ENCODE results near the gene RPN2.
"Not testable (repeated sequence)": the region's sequence is repeated elsewhere in the genome, so short reads cannot be mapped to it uniquely, and the experiment has no call there.

The RPN2 gene

DNA sequence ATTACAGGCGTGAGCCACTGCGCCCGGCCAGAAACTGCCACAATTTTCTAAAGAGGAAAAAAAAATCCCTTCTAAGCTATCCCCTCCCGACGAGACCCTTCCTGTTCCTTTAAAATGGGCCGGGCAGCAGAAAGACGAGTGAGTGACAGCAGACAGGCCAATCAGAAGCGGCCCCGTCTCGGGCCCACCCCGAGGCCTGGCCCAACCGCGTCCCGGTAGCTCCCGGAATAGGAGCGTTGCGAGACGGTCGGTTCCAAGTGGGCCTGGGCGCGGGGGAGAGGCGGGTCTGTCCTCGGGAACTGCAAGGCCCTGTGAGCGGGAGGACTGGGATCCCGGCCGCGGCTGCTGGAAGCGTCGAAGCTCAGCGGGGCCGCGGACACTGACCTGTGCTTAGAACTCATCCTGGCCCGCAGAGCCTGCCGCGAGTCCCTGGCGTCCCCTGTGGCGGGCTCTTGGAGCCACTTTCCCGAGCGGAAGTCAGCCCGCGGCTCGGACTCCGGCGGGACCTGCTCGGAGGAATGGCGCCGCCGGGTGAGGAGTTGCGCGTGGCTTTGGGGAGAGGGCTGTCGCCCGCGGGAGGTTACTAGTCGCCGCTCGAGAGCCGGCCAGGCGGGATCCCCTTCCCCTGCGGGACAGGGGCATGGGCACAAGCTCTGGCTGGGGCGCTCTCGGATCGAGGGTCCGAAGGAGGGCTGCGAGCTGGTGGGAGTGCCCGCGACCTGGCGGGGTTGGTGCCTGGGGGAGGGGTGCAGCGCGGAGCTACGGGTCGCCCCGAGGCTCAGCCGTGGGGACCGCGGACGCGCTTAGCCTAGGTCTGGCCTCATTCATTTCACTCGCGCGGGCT lies at the start of gene RPN2, which contains the start of gene MROH8:
RPN2 (plus strand) TSS at position 492 of the 844 bp plus-strand sequence; CDS start at position 519, 27 bp downstream.
MROH8 (minus strand) TSS at position 710 of the 844 bp plus-strand sequence.
- peak; percentile 99 for DNase-seq (ENCODE audit: low spot score)

DNA sequence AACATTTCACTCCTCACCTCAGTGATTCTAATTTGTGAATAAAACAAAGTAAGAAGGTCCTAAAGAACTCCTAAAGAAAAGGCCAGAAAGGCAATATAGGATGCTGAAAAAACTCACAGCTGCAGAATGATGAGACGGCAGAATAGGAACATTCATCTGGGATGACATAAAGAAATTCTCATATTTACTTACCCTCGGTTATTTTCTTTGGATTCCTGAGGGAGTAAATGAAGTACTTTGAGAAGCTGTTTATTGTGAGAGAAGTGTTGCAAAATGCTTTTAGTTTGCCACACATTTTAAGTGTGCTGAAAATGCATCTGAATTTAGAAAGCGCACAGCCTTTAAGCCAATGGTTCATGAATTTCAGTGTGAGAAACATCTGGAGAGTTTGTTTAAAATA lies 47.6 kb upstream of the RPN2 start:
- no peak for DNase-seq (ENCODE audit: low spot score)

DNA sequence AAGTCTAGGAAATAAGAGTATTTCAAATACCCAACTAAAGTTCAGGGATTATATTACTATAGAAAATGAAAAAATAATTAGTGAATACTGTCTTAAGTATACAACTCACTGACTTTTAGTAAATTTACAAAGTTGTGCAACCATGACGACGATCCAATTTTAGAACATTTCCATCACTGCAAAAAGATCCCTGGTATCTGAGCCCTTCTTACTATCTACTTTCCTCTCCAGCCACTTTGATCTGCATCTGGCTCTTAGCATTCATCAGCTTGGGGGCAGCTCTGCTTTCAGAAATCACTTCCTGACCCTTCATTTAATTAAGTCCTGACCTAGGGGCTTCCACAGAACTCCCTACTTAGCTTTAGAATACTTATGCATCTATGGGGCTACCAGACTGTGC lies 45.2 kb upstream of the RPN2 start:
- no peak for DNase-seq (ENCODE audit: low spot score)

DNA sequence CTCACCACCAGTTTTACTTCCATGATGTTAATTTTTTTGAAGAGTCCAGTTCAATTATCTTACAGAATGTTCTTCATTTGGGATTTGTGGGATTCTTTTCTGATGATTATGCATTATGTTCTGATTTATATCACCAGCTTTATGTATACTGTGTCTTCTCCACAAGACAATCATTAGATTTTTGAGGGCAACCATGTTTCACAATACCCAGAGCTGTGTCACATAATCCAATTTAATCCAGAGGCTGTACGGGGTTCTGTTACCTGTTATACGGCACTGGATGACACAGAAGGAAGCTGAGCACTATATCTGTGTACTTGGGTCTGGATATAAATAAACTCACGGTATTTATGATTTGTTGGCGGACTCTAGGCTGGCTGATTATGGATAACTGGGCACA lies 41.6 kb upstream of the RPN2 start:
- DNase-seq (ENCODE audit: low spot score), result no peak

DNA sequence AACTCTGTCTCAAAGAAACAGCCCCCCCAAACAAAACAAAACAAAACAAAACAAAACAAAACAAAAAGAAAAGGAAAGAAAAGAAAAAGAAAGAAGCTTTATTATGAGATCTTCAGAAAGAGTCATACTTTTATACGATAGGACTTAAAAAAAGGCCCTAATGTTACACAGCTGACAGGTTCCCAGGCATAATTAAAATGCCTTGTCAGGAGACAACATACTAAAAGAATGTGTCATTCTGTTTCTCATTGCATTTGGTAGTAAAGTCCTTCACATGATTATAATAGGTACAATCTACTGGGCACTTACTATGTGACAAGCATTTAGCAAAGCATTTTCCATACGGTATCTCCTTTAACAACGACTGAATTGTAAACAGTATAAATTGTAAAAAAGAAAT lies 36.4 kb upstream of the RPN2 start:
- no peak for DNase-seq (ENCODE audit: low spot score)

DNA sequence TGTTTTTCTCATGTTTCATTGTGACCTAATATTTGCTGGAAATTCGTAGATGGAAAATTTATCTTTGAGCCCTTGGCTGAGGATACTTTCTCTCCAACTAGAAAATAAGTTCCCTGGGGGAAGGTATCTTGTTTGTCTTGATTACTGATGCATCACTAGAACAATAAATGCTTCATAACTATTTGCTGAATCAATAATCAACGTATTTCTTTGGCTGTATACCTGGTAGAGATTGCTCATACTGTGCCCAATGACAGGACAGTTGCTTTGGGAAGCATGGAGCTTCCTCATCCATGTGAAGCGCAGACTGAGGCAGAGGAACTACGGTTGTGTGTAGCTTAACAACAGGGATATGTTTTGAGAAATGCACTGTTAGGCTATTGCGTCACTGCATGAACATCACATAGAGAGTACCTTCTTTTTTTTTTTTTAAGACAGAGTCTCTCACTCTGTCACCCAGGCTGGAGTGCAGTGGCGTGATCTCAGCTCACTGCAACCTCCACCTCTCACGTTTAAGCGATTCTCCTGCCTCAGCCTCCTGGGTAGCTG lies 34.2 kb upstream of the RPN2 start:
- DNase-seq (ENCODE audit: low spot score), result no peak

DNA sequence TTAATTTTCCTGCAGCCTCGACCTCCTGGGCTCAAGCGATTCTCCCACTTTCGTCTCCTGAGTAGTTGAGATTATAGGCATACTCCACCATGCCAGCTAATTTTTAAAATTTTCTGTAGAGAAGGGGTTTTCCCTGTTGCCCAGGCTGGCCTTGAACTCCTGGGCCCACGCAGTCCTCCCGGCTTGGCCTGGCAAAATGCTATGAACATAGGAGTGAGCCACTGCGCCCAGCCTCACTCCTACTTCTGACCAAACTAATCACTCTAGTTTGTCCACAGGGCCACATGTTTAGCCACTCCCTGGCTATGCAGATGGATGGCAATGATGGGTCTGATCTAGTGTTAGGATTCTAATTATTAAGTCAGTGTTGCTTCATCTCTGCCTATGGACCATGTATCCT lies 31.9 kb upstream of the RPN2 start:
- DNase-seq (ENCODE audit: low spot score), result no peak

DNA sequence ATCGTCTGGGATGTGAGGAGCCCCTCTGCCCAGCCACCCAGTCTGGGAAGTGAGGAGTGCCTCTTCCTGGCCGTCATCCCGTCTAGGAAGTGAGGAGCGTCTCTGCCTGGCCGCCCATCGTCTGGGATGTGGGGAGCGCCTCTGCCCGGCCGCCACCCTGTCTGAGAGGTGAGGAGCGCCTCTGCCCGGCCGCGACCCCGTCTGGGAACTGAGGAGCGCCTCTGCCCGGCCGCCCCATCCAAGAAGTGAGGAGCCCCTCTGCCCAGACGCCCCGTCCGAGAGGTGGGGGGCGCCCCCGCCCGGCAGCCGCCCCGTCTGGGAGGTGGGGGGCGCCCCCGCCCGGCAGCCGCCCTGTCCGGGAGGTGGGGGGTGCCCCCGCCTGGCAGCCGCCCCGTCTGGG lies 28.3 kb upstream of the RPN2 start:
- not testable (repeated sequence) for DNase-seq (ENCODE audit: low spot score)

DNA sequence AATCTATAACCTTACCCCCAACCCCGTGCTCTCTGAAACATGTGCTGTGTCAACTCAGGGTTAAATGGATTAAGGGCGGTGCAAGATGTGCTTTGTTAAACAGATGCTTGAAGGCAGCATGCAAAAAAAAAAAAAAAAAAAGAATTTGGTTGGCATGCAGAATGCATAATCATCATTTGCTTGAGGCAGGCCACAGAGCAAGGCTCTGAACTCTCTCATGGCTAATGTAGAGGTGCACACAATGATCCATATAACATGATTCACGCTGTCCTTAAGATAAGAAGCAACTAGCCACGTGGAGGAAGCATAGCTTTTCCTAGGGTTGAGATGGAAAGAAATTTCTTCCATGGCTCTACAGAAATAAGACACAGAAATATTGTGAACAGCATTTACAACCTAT lies 27.6 kb upstream of the RPN2 start:
- DNase-seq (ENCODE audit: low spot score), result no peak

DNA sequence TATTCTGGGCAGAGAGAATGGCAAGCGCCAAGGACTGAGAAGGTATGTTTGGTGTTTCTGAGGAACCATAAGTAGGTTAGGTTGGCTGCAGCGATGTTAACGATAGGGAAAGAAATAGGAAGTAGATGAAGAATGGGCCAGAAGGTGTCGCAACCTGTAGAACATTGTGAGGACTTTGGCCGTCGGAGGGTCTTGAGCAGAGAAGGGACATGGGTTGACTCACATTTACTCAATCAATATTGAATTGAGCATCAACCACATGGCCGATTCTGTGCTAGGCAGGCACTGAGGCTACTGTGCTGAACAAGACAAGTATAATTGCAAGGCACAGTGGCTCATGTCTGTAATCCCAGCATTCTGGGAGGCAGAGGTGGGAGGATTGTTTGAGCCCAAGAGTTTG lies 26.8 kb upstream of the RPN2 start:
- DNase-seq (ENCODE audit: low spot score), result no peak

DNA sequence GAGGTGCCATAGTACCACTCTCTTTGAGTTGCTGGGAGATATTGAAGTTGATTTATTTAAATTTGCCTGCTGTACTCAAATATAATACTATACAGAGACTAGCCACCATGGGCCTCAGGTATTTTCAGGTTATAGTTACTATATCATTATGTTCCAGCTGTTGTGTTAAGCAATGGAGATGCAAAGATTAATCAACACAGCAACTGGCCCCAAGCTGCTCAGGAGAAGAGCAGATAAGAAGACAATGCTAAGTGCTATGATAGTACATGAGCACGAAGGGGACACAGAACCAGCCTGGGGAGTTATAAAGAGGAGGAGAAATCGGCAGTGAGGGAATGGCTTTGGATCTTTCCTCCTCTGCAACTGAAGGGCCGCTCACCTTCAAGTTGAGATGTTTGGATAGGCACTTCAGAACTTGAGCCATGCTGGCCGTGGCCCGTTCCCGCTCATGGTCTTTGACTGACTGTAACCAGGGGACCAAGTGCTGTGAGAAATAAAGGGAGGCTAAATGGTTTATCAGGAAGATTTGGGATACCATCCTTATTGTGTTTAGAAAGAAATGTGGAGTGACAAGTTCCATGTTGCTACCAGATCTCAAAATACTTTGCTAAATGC lies 24.3 kb upstream of the RPN2 start:
- DNase-seq (ENCODE audit: low spot score), result no peak

DNA sequence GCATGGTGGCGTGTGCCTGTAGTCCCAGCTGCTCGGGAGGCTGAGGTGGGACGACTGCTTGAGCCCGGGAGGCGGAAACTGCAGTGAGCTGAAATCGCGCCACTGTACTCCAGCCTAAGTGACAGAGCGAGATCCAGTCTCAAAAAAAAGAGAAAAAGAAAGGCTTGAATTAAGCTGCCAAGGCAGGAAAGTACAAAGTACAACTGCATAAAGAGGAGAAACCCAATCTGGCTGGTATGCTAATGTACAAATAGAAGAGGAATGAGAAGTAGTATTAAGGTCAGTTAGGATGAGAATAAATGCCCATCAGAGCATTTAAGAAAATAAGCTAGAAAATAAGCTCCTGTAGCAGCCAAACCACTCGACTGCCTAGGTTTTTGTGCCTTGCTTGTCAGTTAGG lies 23.1 kb upstream of the RPN2 start:
- no peak for DNase-seq (ENCODE audit: low spot score)

DNA sequence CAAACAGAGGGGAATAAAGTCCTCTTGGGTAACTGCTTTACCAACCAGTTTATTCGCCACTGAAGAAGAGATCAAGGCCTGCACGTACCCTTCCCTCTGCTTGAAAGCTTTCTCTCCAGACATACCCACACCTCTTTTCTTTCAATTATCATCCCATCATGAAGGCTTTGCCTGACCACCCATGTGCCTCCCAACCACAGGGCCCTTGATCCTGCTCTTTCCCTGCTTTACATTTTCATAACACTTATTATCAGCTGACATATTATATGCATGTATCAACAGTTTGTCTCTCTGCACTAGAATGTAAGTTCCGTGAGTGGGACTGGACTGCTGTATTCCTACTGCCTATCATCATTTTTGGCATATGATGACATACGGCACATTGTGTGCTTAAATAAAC lies 20.9 kb upstream of the RPN2 start:
- no peak for DNase-seq (ENCODE audit: low spot score)

DNA sequence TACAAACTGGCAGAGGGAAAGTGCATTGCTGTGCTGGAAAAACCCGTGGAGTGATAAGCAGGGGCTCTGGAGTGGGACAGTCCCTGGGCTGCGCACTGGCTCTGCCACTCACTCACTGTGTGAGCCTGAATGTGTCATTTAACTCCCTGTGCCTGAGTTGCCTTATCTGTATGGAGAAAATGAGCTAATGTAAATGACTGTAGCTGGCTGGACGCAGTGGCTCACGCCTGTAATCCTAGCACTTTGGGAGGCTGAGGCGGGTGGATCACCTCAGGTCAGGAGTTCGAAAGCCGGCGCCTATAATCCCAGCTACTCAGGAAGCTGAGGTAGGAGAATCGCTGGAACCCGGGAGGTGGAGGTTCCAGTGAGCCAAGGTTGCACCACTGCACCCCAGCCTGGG lies 18.4 kb upstream of the RPN2 start:
- DNase-seq (ENCODE audit: low spot score), result no peak

DNA sequence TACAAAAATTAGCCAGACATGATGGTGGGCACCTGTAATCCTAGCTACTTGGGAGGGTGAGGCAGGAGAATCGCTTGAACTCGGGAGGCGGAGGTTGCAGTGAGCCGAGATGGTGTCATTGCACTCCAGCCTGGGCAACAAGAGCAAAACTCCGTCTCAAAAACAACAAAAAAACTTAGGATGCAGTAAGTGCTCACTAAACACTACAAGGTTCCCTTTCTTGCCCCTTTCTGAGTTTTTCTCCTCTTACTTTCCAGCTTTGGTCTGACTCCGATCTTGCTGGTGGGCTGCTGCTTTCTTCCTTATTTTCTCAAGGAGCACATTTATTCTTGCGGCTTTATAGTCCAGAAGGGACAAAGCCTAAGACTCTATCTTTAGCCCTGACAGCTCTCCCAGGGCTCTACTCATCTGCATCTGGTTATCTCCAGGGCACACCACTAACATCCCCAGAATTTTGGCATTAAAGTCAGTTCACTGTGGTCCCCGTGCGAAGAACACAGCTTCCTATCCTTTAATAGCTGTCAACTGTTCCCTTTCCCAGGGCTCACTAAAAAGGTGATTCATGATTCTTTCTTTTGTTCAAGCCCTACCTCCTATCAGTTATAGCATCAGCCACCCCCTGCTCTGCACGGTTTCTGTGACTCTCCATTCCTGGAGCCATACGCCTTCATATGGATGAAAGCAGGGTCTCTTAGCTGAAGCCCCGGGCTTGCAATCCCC lies 17.1 kb upstream of the RPN2 start:
- no peak for DNase-seq (ENCODE audit: low spot score)

DNA sequence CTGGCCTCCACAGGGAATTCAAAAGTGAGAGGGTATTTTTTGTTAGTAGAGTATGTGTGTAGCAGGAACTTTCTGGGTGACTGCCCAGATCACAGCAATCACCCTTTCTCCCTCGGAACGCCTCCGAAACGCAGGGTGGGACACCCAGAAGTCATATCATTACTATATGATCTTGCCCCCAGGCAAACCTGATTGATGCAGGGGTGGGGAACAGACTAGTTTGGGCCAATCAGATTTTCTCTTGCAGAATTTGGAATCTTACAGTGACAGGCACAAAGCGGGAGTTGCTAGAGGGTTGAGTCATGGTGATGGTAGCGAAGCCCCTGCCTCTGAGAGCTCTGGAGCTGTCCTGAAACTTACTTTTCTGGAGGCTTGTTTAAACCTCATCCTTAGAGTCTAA lies 16.5 kb upstream of the RPN2 start:
- DNase-seq (ENCODE audit: low spot score), result no peak

DNA sequence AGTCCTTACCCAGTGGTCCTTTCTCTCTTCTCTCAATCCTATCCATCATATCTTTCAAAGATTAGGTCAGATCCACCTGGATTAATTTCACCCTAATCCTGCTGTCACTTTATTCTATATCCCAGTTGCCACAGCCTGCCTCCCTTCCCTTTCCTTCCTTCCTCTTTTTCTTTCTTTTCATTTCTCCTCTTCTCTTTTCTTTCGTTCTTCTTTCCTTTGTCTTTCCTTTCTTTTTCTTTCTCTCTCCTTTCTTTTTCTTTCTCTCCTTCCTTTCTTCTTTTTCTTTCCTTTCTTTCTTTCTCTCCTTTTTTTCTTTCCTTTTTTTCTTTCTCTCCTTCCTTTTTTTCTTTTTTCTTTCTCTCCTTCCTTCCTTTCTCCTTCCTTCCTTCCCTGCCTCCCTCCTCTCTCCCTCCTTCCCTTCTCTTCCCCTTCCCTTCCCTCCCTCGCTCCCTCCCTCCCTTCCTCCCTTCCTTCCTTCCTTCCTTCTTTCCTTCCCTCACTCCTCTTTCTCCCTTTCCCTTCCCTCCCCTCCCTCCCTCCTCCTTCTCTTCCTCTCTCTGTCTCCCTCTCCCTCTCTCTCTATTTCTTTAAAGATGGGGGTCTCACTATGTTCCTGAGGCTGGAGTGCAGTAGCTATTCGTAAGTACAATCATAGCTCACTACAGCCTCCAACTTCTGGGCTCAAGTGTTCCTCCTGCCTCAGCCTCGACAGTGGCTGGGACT lies 15.1 kb upstream of the RPN2 start:
- DNase-seq (ENCODE audit: low spot score), result no peak

DNA sequence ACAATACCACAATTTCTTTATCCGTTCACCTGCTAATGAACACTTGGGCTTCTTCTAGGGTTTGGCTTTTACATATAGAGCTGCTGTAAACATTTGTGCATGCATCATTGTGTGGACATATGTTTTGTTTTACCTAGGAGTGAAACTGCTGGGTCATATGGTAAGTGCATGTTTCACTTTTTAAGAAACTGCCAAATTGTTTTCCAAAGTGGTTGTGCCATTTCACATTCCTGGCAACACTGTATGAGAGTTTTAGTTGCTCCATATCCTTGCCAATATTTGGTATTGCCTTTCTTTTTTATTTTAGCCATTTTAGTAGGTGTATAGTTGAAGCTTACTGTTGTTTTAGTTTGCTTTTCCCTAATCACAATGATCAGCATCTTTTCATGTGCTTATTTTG lies 14.1 kb upstream of the RPN2 start:
- DNase-seq (ENCODE audit: low spot score), result no peak

DNA sequence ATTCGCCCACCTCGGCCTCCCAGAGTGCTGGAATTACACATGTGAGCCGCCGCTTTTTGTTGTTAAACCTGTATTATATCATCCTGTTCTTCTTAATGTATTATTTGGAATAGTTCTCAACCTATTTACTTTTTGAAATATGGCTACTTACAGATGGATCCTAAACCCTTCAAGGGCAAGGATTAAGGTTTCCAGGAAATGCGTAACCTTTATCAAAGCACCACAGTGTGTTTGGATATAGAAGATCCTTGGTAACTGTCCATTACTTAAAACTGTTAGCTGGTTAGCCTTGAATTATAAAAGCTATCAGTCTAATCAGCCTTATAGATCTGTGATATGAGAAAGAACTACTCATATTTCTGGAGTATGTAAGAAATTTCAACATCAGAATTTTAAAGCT lies 12.3 kb upstream of the RPN2 start:
- DNase-seq (ENCODE audit: low spot score), result no peak

DNA sequence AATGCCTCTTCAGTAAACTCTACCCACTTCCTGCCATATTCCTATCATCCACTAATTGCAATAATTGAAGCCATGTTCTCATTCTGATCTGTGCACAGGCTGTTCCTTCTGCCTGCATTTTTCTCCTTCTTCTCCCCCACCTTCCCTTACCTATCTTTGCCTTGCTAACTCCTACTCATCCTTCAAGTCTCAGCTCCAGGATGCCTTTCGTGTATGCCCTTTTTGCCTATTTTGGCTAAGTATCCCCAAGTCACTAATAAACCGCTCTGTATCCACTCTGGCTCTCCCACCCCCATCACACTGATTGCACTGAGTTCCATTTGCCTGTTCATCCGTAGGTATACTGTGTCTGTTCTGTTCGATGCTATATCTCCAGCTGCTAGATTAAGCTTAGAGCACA lies 6.3 kb upstream of the RPN2 start:
- no peak for DNase-seq (ENCODE audit: low spot score)

DNA sequence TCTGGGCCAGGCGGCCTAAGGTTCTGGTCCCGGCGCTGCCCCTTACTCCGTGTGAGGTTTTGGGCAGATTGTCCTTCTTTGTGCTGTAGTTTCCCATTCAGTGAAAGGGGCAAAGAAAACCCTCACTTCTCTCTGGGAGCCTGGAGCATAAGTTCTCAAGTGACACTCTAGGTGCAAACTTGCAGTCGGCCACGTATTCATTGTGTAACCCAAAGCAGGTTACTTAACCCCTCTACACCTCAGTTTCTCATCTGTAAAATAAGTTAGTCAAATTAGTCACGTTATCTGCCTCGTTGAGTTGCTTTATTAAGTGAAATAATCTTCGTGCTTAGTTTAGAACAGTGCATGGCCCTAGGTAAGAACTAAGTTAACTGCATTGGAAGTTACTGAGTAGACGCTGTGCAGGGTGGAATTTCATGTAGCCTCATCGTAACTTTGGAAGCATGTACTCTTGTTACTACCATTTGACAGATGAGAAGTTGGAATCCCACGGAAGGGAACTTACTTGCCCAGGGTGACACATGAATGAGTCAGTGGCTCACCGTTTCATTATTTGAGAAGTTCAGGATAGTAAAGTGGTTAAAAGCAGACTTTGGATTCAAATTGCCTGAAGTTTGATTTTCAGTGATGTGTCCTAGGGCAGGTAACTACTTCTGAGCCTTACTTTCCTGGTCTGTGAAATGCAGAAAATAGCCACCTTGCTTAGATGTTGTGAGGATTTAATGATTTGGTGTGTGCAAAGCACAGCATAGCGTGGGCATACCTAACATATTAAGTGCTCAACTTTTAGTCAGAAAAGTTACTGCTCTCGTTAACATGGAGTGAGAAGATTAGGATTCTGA lies 774 bp downstream of the RPN2 start:
- DNase-seq (ENCODE audit: low spot score), result no peak

Measured in left forelimb (tissue), 1 donor.